Progenitor cell of endocrine pancreas (in vitro differentiated cells): ENCODE data around the gene RABL6. TPM values are rescaled to one million over a fixed set of nuclear protein-coding genes. Genes with fewer than 3 reads are reported as not detected.

ENCODE experiments used
- DNase-seq: peaks from one replicate; pipeline ENCODE4 v3.0.0; 2021; ENCODE audit warnings: low spot score; ENCODE audit not compliant: unreplicated experiment
- H3K27ac Mint-ChIP-seq: 2 replicates; pipeline ENCODE4 v1.8.0; 2021; ENCODE audit warnings: mild to moderate bottlenecking, moderate library complexity, mixed read lengths
- H3K27me3 Mint-ChIP-seq: 2 replicates; pipeline ENCODE4 v1.8.0; 2021; ENCODE audit warnings: mixed read lengths
- H3K36me3 Mint-ChIP-seq: 2 replicates; pipeline ENCODE4 v1.8.0; 2022; ENCODE audit warnings: mixed read lengths; ENCODE audit not compliant: insufficient read depth
- H3K4me1 Mint-ChIP-seq: 2 replicates; pipeline ENCODE4 v1.8.0; 2021; ENCODE audit warnings: low read depth, mixed read lengths
- H3K4me3 Mint-ChIP-seq: 2 replicates; pipeline ENCODE4 v1.8.0; 2021; ENCODE audit warnings: low read depth, mild to moderate bottlenecking, moderate library complexity, mixed read lengths
- H3K9me3 Mint-ChIP-seq: 2 replicates; pipeline ENCODE4 v1.8.0; 2021; ENCODE audit warnings: low read depth, mixed read lengths
- total RNA-seq: library from RNA; stranded (reverse); gene quantifications from 2 replicates; pipeline ENCODE4 v1.2.1, GENCODE V29; 2021
- TF ChIP-seq, protein P1 (sequence below): fragments of 200-600 bp; sonication (generic); IDR thresholded peaks from one replicate; pipeline ENCODE4 v1.5.0; 2021; ENCODE audit warnings: antibody characterized with exemption, mild to moderate bottlenecking; ENCODE audit not compliant: unreplicated experiment

RABL6 gene
- total RNA-seq, 1 donor from 2014 or later: 129 TPM

DNA sequence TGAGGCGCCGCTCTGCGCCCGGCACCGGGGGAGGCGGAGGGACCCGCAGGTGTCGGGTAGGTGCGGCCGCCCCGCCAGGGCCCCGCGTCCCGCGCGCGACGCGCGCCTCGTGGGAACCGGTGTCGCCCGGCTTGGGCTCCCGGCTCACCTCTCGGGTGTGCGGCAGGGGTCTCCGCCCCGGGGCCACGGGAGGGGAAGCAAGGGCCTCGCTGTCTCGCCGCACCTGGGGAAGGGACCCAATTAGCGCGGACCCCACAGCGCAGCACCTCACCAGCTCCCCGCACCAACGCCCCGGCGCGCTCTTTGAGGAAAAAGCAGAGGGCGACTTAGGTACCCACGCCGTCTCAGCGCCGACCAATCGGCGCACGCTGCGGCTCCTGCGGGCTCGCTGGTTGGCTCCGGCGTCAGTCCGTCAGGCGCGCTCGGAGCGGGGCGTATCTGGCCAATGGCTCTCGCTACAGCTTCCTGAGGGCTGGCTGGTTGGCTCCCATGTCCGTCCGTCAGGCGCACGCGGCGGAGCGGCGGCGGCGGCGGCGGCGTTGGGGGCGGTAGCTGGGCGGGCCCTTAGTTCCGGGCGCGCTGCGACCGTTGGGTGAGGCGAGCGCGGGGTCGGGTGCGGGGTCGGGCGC is 78.3 kb downstream of the RABL6 start, which contains the start of gene TRAF2:
TRAF2 (plus strand) TSS at position 567 of the 629 bp plus-strand sequence. CDS start 12,225 bp downstream, outside the sequence.
- Mint-ChIP-seq H3K27ac (peak within 1 kb of the TSS; percentile 80), H3K9me3 (no peaks in the 10 kb centered on the region), H3K4me1 (peaks cover 7% of the 10 kb centered on the region), H3K4me3 (peak within 1 kb of the TSS; percentile 79), H3K36me3 (no peaks in the 10 kb centered on the region), H3K27me3 (no peaks in the 10 kb centered on the region)
- TF ChIP-seq, protein P1, sequence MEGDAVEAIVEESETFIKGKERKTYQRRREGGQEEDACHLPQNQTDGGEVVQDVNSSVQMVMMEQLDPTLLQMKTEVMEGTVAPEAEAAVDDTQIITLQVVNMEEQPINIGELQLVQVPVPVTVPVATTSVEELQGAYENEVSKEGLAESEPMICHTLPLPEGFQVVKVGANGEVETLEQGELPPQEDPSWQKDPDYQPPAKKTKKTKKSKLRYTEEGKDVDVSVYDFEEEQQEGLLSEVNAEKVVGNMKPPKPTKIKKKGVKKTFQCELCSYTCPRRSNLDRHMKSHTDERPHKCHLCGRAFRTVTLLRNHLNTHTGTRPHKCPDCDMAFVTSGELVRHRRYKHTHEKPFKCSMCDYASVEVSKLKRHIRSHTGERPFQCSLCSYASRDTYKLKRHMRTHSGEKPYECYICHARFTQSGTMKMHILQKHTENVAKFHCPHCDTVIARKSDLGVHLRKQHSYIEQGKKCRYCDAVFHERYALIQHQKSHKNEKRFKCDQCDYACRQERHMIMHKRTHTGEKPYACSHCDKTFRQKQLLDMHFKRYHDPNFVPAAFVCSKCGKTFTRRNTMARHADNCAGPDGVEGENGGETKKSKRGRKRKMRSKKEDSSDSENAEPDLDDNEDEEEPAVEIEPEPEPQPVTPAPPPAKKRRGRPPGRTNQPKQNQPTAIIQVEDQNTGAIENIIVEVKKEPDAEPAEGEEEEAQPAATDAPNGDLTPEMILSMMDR: no peak
- peak; percentile 98 for DNase-seq

DNA sequence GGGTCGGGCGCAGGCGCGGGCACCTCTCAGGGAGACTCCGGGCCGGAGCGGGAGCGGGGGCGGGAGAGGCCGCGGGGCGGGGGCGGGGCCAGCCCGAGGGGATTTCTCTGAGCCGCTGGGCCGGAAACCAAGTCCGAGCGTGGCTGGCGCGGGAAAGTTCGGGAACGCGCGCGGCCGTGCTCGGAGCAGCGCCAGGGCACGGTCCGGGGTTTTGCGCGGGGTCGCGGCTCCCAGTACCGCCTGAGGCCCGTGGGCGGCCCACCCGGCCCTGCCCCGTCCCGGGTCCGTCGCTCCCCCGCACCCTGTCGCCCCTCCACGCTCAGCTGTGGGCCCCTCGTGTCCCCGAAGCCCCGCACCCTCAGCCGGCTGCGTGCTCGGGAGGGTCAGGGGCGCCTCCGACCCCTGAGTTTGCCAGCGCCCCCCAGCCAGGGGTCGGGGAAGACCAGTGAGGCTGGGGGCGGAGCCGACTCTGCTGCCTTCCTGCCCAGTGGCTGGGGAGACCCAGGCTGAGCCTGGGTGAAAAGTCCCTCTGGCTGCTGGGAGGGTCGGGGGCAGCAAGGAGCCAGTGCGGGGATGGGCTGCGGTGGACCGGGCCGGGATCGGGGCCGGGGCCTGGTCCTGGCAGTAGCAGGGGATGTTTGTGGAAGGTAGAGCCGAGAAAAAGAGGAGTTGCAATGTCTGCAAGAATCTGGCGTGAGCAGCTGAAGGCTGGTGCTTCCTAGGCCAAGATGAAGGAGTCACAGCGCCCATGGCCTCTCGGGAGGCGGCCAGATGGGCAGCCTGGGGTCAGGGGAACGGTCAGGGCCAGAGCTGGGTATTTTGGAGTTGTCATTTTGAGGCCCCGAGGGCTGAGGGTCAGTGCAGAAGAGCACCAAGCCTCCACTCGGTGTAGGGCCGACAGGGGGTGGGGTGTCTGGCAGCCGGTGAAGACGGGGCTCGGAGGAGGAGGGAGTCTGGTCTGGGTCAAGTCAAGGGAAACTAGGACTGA is 79.2 kb downstream of the RABL6 start:
- DNase-seq: peak; percentile 35
- peak overlapping the region; percentile 79 for H3K4me3 Mint-ChIP-seq

DNA sequence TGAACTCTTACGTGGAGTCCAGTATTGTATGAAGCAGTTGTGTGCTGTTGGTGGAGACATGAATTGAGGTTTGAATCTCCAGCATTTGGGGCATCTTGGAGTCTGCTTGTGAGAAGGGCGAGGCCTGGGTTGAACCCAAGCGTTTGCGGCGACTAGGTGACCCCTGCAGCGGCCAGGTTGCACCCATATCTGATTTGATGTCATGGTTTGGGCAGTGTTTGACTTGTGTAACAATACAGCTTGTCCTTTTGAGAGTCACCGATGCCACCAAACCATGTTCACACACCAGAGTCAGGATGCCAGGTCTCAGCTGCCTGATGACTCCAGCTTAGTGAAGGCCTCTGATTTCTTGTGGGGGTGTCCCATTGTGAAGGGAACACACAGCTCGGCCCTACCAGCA is 80.7 kb downstream of the RABL6 start:
- TF ChIP-seq, protein P1: no peak
- H3K9me3 Mint-ChIP-seq: no peaks in the 10 kb centered on the region
- H3K27ac Mint-ChIP-seq: no peak overlapping the region
- H3K4me3 Mint-ChIP-seq: peak overlapping the region; percentile 7
- no peaks in the 10 kb centered on the region for H3K27me3 Mint-ChIP-seq
- DNase-seq: no peak
- peaks cover 7% of the 10 kb centered on the region for H3K4me1 Mint-ChIP-seq
- H3K36me3 Mint-ChIP-seq: no peaks in the 10 kb centered on the region

More for the DNA sequence above, 79.2 kb downstream of the RABL6 start:
- Mint-ChIP-seq H3K4me1 (peaks cover 7% of the 10 kb centered on the region), H3K27me3 (no peaks in the 10 kb centered on the region), H3K27ac (peak overlapping the region; percentile 80), H3K9me3 (no peaks in the 10 kb centered on the region), H3K36me3 (no peaks in the 10 kb centered on the region)
- TF ChIP-seq, protein P1: no peak

DNA sequence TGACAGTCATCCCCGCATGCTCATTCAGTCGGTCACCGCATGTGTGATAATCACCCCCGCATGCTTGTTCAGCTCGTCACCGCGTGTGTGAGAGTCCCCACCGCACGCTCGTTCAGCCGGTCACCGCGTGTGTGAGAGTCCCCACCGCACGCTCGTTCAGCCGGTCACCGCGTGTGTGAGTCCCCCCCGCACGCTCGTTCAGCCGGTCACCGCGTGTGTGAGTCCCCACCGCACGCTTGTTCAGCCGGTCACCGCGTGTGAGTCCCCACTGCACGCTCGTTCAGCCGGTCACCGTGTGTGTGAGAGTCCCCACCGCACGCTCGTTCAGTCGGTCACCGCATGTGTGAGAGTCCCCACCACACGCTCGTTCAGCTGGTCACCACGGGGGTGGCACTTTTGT is 82.1 kb downstream of the RABL6 start:
- TF ChIP-seq, protein P1: no peak
- no peak overlapping the region for H3K27ac Mint-ChIP-seq
- no peaks in the 10 kb centered on the region for H3K9me3 Mint-ChIP-seq
- H3K4me1 Mint-ChIP-seq: peaks cover 7% of the 10 kb centered on the region
- DNase-seq: no peak
- no peaks in the 10 kb centered on the region for H3K27me3 Mint-ChIP-seq
- no peaks in the 10 kb centered on the region for H3K36me3 Mint-ChIP-seq
- H3K4me3 Mint-ChIP-seq: no peak overlapping the region

DNA sequence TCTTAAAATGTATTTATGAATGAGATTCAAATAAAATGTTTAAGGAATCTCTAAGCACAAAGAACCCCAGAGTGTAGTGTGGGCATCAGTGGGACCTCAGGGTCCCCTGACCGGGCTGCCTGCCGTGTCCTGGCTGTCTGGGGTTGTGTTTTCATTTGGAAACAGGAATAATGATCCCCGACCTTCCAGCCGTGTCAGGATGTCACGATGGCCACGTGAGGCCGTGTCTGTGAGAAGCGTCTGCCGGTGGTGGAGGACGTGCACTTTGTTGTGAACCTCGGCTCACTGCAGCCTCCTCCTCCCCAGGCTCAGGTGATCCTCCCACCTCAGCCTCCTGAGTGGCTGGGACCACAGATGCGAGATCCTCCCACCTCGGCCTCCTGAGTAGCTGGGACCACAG is 82.9 kb downstream of the RABL6 start:
- no peaks in the 10 kb centered on the region for H3K36me3 Mint-ChIP-seq
- no peak for DNase-seq
- TF ChIP-seq, protein P1: no peak
- H3K27ac Mint-ChIP-seq: no peak overlapping the region
- H3K9me3 Mint-ChIP-seq: no peaks in the 10 kb centered on the region
- no peak overlapping the region for H3K4me3 Mint-ChIP-seq
- peaks cover 7% of the 10 kb centered on the region for H3K4me1 Mint-ChIP-seq
- no peaks in the 10 kb centered on the region for H3K27me3 Mint-ChIP-seq
